Stimulated activated CD4-positive, alpha-beta T cell treated with anti-CD3 and anti-CD28 coated beads, TNF-alpha, amount 100 ng/mL, for 1 hour (primary cell): ENCODE data around the gene MTG2.

Source experiments
- DNase-seq, 3 donors: peaks; one replicate each; pipeline ENCODE4 v3.0.0-alpha.2; 2020; ENCODE audit warnings: low read depth in 3 of 3, low spot score in 1 of 3

Gene MTG2

DNA sequence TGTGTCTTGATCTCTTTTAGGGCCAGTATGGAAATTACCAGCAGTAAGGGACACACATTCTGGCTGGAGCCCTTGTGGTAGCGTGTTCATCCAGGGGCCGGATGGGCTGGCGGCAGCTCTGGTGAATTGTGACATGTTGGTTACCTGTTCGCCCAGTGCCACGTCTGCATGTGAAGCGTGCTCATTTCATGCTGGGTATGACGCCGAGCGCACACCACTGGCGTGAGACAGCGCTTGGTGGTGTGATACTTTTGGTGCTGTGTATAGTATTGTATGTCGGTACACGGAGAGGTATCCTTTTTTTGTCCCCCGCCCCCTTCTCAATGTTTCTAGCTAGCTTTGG lies 3.7 kb upstream of the MTG2 start:
- DNase-seq: no peak

DNA sequence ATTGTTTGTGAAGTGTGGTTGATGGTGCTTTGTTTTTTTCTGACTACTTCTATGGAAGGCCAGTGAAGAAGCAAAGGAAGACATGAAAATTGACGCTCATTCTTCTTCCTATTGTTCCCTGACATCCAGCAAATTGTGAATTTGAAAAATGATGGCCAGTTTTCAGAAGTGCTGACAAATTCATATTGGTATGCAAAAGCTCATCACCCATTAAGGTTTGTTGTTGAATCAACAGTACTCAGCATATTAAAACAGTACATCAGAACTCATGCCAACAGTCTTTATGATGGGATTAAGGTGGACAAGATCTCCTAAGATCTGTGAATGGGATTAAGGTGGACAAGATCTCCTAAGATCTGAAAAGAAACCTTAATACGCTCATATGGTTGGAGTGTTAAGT lies 1.0 kb upstream of the MTG2 start:
- DNase-seq: no peak

DNA sequence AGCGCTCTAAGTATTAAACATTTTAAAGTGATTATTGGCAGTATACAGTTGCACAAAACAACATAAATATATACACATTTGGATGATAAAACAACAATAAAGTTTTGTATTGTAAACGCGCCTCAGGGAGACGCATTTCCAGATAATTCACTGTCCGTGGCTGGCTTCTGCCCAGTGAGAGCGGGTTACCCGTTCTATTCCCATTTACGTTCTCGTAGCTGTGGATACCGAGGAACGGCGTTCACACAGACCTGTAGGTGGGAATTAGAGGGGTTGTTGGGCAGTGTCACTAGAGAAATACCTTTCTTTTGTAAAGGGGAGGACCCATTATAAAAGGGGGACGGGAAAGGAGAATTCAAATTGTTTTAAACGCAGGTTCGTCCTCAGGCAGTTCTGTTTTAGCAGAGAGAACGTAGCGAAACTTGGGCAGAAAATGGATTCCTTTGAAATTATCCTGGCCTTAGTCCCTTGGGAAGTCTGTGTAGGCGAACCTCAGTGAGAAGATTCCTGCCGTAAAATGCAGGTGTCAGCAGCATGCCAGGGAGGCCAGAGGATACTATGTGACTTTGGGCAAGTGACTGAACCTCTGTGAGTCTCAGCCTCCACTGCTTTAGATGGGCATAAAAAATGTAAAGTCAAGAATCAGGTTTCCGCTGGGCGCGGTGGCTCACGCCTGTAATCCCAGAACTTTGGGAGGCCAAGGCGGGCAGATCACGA lies 756 bp downstream of the MTG2 start:
- no peak for DNase-seq

DNA sequence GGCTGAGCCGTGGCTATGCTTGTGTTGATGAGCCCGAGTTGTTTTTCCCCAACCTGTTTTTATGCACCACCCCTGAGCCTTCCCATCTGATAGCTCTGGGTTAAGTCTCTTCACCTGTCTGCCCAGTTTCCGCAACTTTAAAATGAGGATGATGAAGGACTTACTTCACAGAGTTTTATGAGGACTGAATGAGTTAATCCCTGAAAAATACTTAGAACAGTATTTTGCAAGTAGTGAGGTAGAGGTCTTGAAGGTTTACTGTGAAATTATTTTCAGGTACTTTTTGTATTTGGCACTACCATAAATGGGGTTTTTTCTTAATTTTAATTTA lies 3.2 kb downstream of the MTG2 start:
- no peak for DNase-seq

DNA sequence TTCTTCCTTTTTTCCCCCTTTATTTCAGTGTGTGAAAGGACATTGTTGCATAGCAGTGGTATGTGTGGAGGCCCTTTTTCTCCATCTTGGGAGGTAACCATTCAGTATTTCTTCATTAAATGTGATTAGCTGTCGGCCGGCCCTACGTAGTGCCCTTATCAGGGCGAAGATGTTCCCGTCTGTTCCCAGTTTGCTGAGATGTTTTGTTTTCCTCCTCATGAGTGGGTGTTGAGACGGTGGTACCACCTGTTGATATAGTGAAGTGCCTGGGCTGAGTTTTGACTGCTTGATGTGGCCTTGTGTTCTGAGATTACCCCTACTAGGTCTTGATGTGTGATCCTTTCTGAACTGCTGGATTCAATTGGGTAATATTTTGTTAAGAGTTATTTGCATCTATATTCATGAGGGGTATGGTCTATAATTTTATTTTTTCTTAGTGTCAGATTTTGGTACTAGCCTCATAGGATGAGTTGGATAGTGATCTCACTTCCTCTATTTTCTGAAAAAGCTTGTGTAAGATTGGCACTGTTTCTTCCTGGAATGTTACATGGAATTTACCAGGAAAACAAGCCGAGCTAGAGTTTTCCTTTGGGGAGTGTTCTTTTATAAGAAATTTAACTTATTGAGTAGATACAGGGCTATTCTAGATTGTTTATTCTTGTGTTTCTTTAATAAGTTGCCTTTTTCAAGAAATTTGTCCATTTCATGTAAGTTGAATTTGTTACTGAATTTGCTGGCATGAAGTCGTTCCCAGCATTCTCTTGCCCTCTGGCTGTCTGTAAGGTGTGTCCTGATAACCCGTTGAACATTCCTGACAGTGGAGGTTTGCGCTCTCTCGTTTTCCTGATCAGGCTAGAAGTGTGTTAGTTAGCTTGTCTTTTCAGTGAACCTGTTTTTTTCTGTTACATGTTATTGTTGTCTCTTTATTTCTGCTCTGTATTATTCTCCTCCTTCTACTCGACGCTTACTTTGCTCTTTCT lies 4.3 kb downstream of the MTG2 start:
- DNase-seq: no peak

DNA sequence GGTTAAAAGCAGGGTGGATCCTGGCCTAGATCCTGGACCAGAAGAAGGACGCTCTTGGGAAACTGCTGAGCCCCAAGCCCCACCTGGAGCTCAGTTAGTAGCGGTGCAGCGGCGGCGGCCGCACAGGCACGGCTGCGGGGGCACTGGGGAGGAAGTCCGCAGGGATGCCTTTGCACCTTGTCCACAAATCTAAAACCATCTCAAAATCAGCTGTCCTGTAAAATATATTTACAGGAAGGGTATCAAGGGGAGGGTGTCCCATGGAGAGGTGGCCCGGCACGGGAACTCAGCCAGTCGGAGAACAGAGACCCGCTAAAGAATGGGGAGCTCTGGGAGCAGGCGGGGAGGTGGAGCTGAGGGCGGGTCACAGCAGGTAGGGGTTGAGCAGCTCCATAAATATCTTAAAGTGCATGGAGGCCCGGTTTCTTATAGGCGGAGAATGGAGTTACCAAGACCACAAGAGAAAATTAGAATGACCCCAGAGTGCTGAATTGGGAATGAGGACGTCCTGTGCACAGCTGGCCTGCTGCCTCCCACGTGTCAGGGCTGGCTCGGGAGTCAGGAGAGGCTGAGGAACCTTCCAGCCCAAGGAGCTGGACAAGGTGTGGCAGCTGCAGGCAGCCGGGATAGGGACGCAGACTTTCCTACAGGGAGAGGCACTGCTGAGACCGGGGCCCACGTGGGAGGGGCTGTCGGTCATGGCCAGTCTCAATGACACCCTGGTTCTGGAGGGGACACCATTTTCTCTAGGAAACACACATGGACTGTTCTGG lies 8.0 kb downstream of the MTG2 start:
- no peak for DNase-seq

DNA sequence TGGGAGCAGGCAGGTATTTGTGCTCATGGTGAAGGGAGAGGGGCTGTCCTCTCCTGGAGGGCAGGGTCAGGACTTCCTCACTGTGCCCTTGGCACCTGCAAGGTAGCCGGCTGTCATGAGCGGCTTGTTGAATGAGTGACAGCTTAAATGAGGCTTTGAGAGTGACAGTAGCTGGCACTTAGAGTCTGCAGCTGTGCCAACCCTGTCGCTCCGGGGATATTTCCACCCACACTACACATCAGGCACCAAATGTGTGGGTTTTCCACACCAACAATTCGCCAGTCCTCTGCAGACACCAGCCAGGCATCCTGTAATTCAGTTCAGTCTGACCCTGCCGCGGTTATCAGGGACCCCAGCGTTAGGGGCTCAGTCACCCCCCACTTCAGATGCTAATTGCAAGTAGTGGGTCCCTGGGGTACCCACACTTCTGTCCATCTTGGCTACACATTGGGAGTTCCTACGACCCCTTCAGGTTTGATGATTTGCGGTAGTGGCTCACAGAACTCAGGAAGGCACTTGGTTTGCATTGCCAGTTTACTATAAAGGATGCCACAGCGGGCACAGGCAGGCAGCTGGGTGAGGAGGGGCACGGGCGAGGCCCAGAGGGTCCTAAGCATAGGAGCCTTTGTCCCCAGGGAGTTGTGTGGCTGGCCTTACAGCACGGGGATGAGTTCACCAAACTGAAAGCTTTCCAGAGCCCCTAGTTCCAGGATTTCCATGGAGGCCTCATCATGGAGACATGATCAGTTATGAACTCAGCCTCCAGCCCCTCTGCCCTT lies 9.1 kb downstream of the MTG2 start:
- no peak for DNase-seq

DNA sequence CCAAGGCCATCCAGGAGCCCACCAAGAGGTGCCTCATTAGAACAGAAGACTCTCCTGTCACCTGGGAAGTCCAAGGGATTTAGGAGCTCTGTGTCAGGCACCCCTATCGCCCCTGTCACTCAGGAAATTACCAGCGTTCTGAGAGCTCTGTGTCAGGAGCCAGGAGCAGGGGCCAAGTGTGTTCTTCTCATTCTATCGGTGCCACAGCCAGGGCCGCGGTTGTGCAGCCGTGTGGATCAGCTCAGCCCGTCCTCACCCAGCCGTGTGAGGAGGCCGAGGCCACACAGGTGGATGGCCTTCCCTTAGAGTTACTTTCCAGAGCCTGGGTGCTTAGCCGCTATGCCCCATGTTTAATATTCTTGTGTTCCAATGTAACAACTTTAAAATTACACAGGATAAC lies 9.8 kb downstream of the MTG2 start:
- no peak for DNase-seq

DNA sequence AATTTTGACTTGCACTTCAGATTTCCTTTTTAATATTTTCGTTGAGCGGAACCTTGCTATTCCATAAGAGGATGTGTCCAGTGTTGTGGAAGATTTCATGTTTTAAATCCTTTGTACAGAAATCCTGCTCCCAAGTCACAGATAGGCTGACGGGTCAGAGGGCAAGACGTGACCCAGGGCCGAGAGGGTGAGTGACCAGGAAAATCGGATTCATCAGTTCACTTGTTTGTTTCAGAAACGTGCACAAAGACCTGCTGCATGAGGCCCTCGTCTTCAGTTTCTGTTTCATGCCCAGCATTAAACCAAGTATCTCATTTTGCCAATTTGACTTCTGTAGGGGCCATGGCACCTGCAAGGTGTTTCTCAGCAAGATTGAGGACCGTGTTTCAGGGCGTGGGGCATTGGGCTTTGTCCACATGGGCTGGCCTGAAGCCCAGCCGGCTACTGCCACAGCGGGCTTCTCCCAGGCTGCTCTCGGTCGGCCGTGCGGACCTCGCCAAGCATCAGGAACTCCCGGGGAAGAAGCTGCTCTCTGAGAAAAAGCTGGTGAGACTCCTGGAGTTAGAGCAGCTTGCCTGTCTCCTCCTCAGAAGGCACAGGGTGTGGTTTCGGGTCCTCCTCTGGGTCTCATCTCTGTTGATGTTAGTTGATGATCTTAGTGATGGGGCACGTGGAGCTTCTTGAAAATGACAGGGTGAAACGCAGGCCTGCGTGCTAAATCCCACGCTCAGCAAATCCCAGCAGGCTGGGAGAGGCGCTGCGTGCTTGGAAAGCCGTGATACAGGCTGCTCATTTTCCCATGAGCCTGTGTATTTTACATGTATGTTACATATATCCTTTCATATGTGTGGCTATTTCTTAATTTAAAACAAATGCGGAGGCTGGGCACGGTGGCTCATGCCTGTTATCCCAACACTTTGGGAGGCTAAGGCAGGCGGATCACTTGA lies 10.5 kb downstream of the MTG2 start:
- DNase-seq: no peak

DNA sequence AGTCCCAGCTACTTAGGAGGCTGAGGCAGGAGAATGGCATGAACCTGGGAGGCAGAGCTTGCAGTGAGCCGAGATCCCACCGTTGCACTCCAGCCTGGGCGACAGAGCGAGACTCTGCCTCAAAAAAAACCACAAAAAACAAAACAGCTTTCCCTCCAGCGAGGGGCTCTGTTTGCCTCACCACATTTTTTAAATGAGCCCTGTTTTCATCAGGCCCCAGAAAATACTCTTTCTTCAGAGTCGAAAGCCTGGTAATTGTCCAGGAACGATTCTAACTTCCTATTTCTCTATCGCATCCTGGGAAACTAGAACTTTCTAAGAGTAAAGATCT lies 12.2 kb downstream of the MTG2 start:
- DNase-seq: no peak

DNA sequence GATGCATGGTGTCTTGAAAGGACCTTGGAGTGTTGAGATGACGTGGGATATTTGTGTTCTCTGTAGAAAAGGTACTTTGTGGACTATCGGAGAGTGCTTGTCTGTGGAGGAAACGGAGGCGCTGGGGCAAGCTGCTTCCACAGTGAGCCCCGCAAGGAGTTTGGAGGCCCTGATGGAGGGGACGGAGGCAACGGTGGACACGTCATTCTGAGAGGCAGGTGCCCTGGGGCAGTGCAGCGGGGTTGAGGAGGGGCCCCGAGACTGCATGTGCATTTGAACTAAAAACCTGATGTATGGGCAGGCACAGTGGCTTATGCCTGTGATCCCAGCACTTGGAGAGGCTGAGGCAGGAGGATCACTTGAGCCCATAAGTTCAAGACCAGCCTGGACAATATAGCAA lies 12.9 kb downstream of the MTG2 start:
- DNase-seq: no peak

DNA sequence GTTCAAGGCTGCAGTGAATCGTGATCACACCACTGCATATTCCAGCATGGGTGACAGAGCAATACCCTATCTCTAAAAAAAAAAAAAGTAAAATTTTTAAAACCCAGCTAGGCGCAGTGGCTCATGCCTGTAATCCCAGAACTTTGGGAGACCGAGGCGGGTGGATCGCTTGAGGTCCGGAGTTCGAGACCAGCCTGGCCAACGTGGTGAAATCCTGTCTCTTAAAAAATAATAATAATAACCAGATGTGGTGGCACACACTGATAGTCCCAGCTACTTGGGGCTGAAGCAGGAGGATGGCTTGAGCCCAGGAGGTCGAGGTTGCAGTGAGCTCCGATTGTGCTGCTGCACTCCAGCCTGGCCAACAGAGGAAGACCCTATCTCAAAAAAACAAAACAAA lies 13.5 kb downstream of the MTG2 start:
- DNase-seq: no peak

DNA sequence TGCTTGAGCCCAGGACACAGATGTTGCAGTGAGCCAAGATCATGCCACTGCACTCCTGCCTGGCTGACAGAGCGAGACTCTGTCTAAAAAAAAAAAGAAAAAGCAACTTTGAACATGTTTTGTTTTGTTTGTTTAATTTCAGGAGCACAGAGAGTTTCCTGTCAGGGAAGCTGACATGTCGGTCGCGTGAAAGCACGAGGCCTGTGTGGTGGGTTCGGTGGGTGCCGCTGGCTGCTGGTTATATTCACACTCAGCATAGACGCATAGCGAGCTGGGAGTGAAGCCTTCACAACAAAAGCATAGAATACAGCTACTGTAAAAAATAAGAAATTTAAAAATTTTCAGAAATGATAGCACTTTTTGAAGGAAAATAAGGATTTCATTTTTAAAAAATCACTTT lies 14.5 kb downstream of the MTG2 start:
- DNase-seq: no peak

DNA sequence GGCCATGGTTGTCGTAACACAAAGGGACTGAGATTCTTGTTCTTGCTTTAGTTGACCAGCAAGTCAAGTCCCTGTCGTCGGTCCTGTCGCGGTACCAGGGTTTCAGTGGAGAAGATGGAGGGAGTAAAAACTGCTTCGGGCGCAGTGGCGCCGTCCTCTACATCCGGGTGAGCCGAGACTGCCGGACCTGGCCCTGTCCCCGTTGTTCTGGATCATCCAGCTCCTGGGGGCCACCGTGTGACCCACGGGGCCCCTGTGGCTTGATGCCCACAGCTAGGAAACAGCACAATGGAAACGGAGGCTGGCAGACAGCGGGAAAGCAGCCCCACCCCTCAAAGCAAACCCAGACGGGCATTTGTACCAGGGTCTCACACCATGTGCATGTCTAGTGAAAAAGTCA lies 15.0 kb downstream of the MTG2 start:
- no peak for DNase-seq

DNA sequence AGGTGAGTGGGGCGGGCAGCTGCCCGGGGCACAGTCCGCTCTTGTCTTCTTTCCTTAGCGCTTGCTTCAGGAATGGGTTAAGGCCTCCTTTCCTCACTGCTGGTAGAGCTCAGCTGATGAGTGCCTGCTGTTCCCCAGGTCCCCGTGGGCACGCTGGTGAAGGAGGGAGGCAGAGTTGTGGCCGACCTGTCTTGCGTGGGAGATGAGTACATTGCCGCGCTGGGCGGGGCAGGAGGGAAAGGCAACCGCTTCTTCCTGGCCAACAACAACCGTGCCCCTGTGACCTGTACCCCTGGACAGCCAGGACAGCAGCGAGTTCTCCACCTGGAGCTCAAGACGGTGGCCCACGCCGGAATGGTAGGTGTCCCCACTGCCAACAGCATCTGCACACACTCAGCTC lies 15.7 kb downstream of the MTG2 start:
- DNase-seq: no peak

DNA sequence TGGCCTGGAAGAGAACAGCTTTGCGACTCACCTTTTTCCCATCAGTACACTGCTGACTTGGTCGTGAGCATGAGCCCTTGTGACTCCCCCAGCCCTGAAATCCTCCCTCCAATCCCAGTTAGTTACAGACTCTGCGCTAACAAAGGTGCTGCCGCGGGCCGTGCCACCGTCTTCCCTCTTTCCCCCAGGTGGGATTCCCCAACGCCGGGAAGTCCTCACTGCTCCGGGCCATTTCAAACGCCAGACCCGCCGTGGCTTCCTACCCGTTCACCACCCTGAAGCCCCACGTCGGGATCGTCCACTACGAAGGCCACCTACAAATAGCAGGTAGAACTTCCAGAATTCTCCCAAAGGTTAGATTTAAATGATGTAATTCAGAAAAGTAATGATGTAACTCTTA lies 16.1 kb downstream of the MTG2 start:
- DNase-seq: no peak

DNA sequence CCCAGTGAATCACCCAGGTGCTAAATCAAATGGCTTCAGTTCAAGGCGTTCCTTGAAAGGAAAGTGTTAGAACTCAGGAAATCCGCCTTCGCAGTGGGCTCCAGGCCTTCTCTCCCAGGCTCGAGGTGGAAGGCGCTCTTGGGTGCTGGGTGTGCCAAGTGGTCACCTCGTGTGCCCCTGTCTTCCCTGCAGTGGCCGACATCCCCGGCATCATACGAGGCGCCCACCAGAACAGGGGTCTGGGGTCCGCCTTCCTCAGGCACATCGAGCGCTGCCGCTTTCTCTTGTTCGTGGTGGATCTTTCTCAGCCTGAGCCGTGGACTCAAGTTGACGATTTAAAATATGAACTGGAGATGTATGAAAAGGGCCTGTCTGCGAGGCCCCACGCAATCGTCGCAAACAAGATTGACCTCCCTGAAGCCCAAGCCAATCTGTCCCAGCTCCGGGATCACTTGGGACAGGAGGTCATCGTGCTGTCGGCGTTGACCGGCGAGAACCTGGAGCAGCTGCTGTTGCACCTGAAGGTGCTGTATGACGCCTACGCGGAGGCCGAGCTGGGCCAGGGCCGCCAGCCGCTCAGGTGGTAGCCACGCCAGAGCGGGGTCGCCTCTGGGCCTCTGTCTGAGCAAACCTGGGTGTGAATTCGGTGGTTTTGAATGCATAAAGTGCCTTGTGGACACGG lies 17.8 kb downstream of the MTG2 start:
- no peak for DNase-seq

DNA sequence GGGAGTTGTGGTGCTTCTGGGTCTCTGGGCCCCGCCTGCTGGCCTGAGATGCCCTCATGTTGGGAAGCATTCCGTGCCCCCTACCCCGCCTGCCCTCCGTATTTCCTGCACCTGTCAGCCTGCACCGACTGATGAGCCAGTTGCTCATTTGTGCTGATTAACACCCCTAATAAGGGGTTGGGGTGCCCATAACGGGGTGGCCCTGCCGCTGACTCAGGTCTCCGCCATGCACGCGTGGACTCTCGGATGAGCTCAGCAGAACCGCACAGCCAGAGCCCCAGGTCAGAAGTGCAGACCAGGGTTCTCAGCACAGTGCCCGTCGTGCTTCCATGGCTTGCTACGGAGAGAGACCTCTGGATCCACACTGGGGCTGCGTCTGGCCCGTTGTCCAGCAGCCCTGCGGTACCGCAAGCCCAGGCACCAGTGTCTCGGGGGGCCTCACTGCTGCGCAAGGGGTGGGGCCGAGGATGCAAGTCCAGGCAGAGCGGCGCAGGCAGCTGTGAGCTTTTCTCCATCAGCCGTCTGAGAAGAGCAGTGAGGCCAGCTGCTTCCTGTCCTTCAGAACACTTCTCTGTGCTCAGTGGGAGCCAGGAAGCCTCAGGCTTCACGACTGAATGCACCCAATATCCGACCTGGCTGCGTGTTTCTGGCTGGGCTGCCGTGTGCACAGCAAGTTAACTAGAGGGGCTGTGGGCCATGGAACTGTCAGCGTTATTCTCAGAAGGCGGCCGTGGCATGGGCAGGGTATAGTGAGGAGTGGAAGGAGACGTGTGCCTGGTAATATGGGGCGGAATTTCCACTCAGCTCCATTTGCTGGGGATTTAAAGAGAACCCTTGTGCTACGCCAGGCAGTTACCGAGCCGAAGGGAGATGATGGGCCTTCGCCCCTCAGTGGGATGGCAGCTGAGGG lies 18.6 kb downstream of the MTG2 start:
- no peak for DNase-seq

DNA sequence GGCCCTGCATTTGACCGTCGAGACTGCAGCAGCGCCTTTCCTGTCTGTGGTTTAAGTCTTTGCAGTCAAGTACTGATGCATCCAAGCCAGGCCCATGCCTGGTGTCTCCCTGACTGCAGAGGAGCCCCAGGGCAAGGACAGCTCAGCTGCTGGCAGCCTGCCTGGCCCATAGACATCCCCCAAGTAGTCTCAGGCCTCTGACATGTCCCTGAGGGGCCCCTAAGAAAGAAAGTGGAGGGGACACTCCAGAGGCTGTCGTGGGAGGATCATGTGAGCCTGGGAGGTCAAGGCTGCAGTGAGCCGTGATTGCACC lies 19.2 kb downstream of the MTG2 start:
- DNase-seq: no peak
